ENCODE measurements around the gene ZNF282.

Gene ZNF282

GRCh38 chr7:149195180-149196150 is at the start of gene ZNF282:
ZNF282 (plus strand) TSS chr7:149195546; CDS start chr7:149195590, 44 bp downstream.
- peak; percentile 35 to 92 (median 81) for DNase-seq

- peak in 47 of 51 donors; percentile 25 to 85 (median 64) for DNase-seq
Observed at GRCh38 chr7:149147072-149147751, 48.1 kb upstream of the ZNF282 start, which contains the start of gene ZNF398. ZNF398 (plus strand) TSS chr7:149147453; CDS start chr7:149147743, 290 bp downstream.

- DNase-seq: peak in 36 of 51 donors; percentile 22 to 70 (median 50)
Observed at GRCh38 chr7:149147752-149148653, 47.3 kb upstream of the ZNF282 start.

- no peak for DNase-seq
Observed at GRCh38 chr7:149150981-149151380, 44.4 kb upstream of the ZNF282 start.

DNA sequence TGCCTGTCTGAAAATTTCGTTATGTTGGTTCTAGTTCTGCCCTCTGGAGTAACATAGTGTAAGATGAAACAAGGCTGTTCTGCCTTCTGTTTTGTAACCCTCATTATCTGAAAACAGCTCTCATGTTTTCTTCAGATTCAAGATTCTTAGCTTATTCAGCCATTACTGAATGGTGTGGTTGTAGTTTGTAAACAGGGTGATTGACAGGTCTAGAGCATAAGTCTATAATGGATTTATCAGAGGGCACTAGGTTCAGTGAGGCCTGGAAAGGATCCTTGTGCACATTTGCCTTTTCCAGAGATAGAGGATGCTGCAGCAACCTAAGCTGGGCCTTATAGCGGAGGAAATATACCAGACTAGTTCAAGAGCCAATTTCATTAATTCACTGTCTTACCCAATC is 42.0 kb upstream of the ZNF282 start:
- no peak for DNase-seq

- DNase-seq: no peak
Observed at GRCh38 chr7:149154056-149154455, 41.3 kb upstream of the ZNF282 start.

DNA sequence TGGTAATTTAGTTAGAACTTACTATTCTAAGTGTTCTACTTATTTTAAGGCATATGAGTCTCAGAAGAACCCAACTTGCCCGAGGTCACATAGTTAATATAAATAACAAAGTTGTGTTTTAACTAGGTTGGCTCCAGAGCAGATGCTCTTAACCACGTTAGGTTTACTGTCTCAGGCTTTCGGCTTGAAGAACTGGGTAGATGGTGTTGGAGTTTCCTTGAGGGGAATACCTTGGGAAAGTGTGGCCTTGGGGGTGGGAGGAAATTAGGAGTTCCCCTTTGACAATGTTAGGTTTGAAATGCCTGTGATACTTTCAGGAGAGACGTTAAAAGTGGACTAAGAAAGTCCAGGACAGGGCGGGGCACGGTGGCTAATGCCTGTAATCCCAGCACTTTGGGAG is 38.4 kb upstream of the ZNF282 start:
- no peak for DNase-seq

- no peak for DNase-seq
Observed at GRCh38 chr7:149161241-149161848, 34.0 kb upstream of the ZNF282 start.

- no peak for DNase-seq
Observed at GRCh38 chr7:149166142-149166541, 29.2 kb upstream of the ZNF282 start.

- DNase-seq: no peak
Observed at GRCh38 chr7:149166630-149167352, 28.6 kb upstream of the ZNF282 start.

DNA sequence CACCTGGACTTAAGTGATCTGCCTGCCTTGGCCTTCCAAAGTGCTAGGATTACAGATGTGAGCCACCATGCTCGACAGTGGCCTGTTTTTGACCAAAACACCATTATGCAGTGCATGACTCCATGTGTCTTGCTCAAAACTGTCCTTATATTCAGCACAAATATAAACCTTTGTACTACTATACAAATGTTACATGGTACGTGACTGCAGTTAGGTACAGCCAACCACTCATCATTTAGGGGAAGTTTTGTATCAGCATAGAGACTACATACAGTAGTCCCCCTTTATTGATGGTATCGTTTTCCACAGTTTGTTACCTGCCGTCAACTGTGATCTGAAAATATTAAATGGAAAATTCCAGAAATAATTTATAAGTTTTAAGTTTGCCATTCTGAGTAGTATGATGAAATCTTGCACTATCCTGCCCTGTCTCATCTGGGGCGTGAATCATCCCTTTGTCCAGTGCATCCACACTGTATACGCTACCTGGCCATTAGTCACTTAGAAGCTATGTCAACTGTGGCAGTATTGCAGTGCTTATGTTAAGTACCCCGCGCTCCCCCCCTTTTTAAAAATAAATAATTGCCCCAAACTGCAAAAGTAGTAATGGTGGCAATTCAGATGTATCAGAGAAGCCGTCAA is 23.3 kb upstream of the ZNF282 start:
- no peak for DNase-seq

- no peak for DNase-seq
Observed at GRCh38 chr7:149172534-149172920, 22.8 kb upstream of the ZNF282 start.

DNA sequence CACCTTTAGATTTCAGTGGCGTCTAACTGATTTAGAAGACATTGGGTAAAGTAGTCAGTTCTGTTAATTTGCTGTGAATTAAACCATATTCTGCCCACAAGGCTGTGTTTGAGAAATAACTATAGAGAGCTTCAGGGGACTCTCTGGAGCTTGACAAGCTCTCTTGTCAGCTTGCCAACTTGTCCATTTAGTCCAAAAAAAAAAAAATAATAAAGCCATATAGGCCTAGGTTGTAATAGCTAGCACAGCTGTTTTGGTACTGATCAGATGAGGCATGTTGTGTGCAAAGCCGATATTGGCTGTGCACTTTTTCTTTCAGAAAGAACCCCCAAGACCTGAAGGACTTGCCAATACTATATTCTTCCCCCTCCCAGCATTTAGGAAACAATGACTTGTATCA is 20.2 kb upstream of the ZNF282 start:
- DNase-seq: no peak

GRCh38 chr7:149179241-149179640 is 16.1 kb upstream of the ZNF282 start:
- DNase-seq: no peak

DNA sequence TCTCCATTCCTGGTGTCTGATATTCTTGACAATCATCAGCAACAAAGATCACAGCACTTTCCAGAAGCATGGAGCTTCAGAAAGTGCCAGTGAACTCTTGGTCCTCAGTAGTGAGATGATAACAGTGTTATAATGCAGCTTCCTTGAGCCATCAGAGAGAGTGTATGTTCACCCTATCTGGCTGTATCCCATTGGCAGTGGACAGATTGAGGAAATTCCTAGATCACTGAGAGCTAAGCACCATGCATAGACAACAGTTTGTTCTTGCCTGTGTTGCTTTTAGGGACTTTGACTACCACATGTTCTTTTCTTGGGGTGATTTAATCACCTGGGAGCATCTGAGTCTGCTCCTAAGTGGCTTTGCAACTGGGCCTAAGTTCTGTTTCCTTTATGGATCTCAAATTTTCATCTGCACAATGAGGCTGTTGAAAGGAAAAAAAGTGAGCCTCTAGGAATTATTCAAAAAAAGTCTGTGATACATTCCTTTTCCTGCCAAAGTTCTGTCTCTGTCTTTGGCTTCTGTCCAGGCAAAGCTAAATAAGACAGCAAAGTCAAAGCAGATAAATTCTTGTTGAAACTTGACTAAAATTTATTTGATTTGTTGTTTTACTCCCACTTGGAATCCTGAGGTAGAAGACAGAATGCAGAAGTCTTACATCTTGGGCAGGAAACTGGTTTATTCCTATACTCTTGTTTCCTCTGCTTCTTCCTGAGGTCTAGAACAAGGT is 14.5 kb upstream of the ZNF282 start:
- no peak for DNase-seq

- DNase-seq: no peak
Observed at GRCh38 chr7:149181450-149181790, 13.9 kb upstream of the ZNF282 start.

DNA sequence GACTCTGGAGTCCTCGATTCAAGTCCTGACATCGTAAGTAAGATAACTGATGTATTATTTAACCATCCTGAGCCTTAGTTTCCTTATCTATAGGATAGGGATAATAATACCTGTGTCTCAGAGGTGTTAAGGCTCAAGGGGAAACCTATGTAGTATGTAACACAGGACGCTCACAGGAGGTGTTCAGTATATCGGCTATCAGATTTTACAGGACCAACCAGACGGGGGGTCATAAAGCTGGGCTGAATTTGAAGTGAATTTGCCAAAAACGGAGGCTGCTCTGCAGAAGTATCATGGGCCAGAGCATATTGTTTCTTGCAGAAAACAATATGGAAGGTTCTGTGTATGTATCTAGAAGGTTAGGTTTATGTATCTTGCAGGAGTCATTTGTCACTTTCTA is 11.1 kb upstream of the ZNF282 start:
- no peak for DNase-seq

- no peak for DNase-seq
Observed at GRCh38 chr7:149188213-149188612, 7.1 kb upstream of the ZNF282 start.

GRCh38 chr7:149188637-149189259 is 6.6 kb upstream of the ZNF282 start:
- DNase-seq: no peak

Measured in hypothalamus (tissue), 51 donors.